GM12874 (cell line): ENCODE data around the gene FKBP1A.

Source experiments
- CTCF ChIP-seq: IDR thresholded peaks from 2 replicates; pipeline ENCODE4 v1.5.1; 2011; ENCODE audit warnings: low read depth, mild to moderate bottlenecking, control low read depth, low read length, moderate library complexity; ENCODE audit not compliant: insufficient read depth

The FKBP1A gene

GRCh38 chr20:1415667-1416468 lies 23.0 kb upstream of the FKBP1A start:
- no peak for TF ChIP-seq CTCF

- no peak for TF ChIP-seq CTCF
These were observed 22.1 kb upstream of the FKBP1A start for GRCh38 chr20:1414982-1415381.

- no peak for TF ChIP-seq CTCF
These were observed 12.9 kb upstream of the FKBP1A start for GRCh38 chr20:1405801-1406200.

- TF ChIP-seq CTCF, result no peak
These were observed 10.8 kb upstream of the FKBP1A start for GRCh38 chr20:1403624-1404023.

- TF ChIP-seq CTCF, result no peak
These were observed 9.3 kb upstream of the FKBP1A start for GRCh38 chr20:1402149-1402548.

- TF ChIP-seq CTCF, result no peak
These were observed 8.6 kb upstream of the FKBP1A start for GRCh38 chr20:1401451-1401907.

GRCh38 chr20:1397710-1398109 lies 4.9 kb upstream of the FKBP1A start:
- TF ChIP-seq CTCF, result 0 out of 2 replicates have a peak, but pooled peaks have one; percentile 13
